Stimulated activated effector memory CD8-positive, alpha-beta T cell treated with anti-CD3 and anti-CD28 coated beads, Interleukin-12 subunit alpha, Interleukin-12 subunit beta, amount 100 ng/mL, for 72 hours (primary cell): ENCODE measurements around the gene PRRG2.
A peak's percentile ranks its signal among the peaks of the same experiment; 100 is the strongest.
"Not testable (repeated sequence)": the region's sequence is repeated elsewhere in the genome, so short reads cannot be mapped to it uniquely, and the experiment has no call there.

Experiments used
- ATAC-seq: fragments of 150-1000 bp; cut with Tn5 transposase; 2 replicates; pipeline ENCODE4 v1.10.0; 2021
- DNase-seq, 2 donors: peaks; one replicate each; pipeline ENCODE4 v3.0.0; 2021 to 2022; ENCODE audit warnings: low spot score in 2 of 2
- H3K27ac Mint-ChIP-seq: one replicate; pipeline ENCODE4 v1.8.0; 2022; ENCODE audit warnings: mild to moderate bottlenecking, mixed read lengths
- H3K36me3 Mint-ChIP-seq: one replicate; pipeline ENCODE4 v1.8.0; 2022; ENCODE audit warnings: mild to moderate bottlenecking, mixed read lengths
- H3K4me1 Mint-ChIP-seq: one replicate; pipeline ENCODE4 v1.8.0; 2022; ENCODE audit warnings: mixed read lengths
- H3K4me3 Mint-ChIP-seq: one replicate; pipeline ENCODE4 v1.8.0; 2022; ENCODE audit warnings: mild to moderate bottlenecking, mixed read lengths
- H3K9me3 Mint-ChIP-seq: one replicate; pipeline ENCODE4 v1.8.0; 2022; ENCODE audit warnings: mixed read lengths

PRRG2 gene

DNA sequence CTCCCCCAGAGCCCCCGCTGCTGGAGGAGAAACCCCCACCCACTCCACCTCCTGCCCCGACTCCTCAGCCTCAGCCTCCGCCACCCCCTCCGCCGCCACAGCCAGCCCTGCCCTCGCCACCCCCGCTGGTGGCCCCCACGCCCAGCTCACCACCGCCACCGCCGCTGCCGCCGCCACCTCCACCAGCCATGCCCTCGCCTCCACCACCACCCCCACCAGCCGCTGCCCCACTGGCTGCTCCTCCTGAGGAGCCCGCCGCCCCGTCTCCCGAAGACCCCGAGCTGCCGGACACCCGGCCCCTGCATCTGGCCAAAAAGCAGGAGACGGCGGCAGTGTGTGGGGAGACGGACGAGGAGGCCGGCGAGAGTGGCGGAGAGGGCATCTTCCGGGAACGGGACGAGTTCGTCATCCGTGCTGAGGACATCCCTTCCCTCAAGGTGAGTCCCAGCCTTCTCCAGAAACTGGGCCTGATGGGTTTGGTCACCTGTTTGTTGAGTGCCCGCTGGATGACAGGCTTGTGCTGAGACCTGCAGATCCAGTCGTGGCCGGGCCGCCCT, 20.4 kb downstream of the PRRG2 start:
- H3K36me3 Mint-ChIP-seq, result peaks cover 82% of the 10 kb centered on the region
- ATAC-seq (no peak), DNase-seq (no peak)
- H3K4me1 Mint-ChIP-seq, result peaks cover 15% of the 10 kb centered on the region
- no peak overlapping the region for H3K27ac Mint-ChIP-seq
- no peak overlapping the region for H3K4me3 Mint-ChIP-seq
- H3K9me3 Mint-ChIP-seq, result no peaks in the 10 kb centered on the region

DNA sequence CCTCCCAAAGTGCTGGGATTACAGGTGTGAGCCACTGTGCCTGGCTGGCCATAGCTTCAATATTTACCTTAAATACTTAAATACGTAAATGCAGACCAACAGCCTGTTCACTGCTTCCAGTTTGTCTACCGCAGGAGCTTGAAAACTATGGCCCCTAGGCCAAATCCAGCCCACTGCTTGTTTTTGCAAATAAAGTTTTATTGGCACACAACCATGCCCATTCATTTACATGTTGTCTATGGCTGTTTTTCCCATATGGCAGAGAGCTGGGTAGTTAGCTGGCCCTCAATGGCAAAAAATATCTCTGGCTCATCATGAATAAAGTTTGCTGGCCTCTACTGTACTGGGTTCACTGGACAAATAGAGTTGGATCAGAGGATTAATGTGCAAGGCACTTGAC, 21.7 kb downstream of the PRRG2 start:
- Mint-ChIP-seq H3K27ac (peak overlapping the region; percentile 37), H3K36me3 (peaks cover 93% of the 10 kb centered on the region), H3K4me3 (no peak overlapping the region), H3K9me3 (no peaks in the 10 kb centered on the region), H3K4me1 (peaks cover 15% of the 10 kb centered on the region)
- ATAC-seq, result no peak
- DNase-seq, result no peak

DNA sequence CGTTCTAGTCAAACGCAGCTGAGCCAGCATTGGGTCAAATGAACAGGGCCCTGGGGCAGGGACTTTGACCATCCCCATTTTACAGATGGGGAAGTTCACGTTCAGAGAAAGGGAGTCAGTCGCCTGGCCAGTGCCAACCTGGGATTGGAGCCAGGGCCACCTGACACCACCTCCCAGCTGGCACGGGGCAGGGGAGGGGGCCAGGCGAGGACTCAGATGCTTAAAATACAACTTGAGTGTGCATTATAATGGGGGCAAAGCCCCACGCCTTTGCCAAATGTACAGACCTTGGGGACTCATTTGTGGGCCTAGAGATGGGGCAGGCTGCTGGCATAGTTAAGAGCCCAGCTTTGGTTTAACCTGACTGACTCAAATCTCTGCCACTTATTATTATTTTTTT, 24.5 kb downstream of the PRRG2 start:
- no peaks in the 10 kb centered on the region for H3K9me3 Mint-ChIP-seq
- no peak overlapping the region for H3K4me3 Mint-ChIP-seq
- DNase-seq, result no peak
- no peak for ATAC-seq
- peaks cover 94% of the 10 kb centered on the region for H3K36me3 Mint-ChIP-seq
- H3K27ac Mint-ChIP-seq, result peak overlapping the region; percentile 52
- peaks cover 7% of the 10 kb centered on the region for H3K4me1 Mint-ChIP-seq

DNA sequence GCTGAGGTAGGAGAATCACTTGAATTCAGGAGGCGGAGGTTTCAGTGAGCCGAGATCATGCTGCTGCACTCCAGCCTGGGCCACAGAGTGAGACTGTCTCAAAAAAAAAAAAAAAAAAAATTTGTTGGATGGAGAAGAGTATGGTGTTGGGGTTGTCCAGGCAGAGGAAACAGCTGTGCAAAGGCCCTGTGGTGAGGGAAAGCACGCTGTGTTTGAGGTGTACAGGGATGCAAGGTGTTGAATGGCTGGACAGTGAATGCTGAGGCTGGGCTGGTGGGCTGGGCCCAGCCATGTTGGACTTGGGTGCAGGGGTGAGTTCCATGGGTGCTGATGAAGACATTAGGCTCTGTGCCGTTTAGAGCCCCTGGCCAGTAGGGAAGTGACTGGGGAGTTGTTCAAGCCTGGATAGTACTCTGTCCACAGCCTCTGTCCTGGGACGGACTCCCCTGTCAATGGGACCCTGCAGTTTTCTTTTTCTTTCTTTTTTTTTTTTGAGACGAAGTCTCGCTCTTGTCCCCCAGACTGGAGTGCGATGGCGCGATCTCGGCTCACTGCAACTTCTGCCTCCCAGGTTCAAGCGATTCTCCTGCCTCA, 28.5 kb downstream of the PRRG2 start:
- Mint-ChIP-seq H3K36me3 (peaks cover 73% of the 10 kb centered on the region), H3K27ac (no peak overlapping the region), H3K9me3 (no peaks in the 10 kb centered on the region), H3K4me1 (peaks cover 22% of the 10 kb centered on the region), H3K4me3 (no peak overlapping the region)
- DNase-seq (no peak), ATAC-seq (no peak)

DNA sequence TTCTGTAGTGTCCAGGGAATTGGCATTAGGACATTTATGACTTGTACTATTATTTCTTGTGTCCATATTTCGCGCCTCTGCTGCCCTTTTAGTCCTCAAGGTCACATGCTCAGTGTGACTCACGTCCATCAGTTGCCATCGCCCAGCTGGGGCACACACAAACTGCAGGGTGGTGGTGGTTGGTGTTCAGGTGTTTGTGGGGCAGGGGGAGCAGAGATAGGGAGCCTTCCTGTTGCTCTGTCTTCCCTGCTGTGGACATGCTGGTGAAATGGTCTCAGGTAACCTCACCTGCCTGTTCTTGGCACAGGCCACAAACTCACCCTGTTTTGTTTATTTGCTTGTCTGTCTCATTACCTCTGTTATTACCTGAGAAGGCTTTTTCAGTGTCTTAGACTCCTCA, 32.3 kb downstream of the PRRG2 start:
- Mint-ChIP-seq H3K36me3 (peaks cover 79% of the 10 kb centered on the region), H3K4me1 (peaks cover 30% of the 10 kb centered on the region), H3K27ac (peak overlapping the region; percentile 93), H3K9me3 (no peaks in the 10 kb centered on the region), H3K4me3 (peak overlapping the region; percentile 67)
- ATAC-seq (no peak), DNase-seq (no peak)

DNA sequence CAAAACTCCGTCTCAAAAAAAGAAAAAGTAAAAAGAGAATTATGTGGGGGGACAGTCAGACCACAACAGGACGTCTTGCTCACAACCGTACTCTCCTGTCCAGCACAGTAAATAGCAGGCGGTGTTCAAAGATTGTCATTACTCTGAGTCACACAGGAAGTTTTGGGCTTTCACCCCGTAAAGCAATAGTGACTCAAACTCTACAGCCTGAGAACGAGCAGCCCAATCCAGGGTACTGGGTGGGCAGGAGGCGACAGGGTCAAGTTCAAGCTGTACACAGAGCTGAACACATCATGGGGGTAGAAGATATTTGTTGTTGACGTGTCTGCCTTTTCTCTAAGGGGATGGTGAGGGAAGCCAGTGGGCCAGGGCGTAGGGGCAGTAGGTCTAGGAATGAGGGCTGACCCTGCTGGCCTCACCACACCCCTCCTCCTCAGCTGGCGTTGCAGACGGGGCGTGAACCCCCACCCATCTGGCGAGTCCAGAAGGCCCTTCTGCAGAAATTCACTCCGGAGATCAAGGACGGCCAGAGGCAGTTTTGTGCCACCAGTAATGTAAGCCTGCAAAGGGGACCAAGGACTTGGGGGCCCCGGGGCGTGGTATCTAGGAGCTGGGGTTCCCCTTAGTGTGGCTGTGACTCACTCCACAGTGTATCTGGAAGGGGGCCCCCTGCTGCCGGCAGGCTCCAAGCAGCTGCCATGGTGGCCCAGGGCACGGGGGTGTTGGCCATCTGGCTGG, 33.1 kb downstream of the PRRG2 start:
- peaks cover 79% of the 10 kb centered on the region for H3K36me3 Mint-ChIP-seq
- no peaks in the 10 kb centered on the region for H3K9me3 Mint-ChIP-seq
- ATAC-seq, result peak; percentile 96
- peak in 1 of 2 donors; percentile 72 for DNase-seq
- peak overlapping the region; percentile 67 for H3K4me3 Mint-ChIP-seq
- H3K4me1 Mint-ChIP-seq, result peaks cover 37% of the 10 kb centered on the region
- H3K27ac Mint-ChIP-seq, result peak overlapping the region; percentile 93

DNA sequence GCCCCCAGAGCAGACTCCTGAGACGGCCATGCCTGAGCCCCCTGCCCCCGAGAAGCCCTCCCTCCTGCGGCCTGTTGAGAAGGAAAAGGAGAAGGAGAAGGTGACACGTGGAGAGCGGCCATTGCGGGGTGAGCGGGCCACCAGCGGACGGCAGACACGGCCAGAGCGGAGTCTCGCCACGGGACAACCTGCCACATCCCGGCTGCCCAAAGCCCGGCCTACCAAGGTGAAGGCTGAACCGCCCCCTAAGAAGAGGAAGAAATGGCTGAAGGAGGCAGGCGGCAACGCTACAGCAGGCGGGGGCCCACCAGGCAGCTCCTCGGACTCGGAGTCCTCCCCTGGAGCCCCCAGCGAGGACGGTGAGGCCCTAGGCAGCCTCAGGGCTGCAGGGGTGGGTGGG, 34.7 kb downstream of the PRRG2 start:
- Mint-ChIP-seq H3K36me3 (peaks cover 78% of the 10 kb centered on the region), H3K4me3 (no peak overlapping the region), H3K9me3 (no peaks in the 10 kb centered on the region), H3K4me1 (peaks cover 37% of the 10 kb centered on the region), H3K27ac (peak overlapping the region; percentile 93)
- ATAC-seq (no peak), DNase-seq (no peak)

DNA sequence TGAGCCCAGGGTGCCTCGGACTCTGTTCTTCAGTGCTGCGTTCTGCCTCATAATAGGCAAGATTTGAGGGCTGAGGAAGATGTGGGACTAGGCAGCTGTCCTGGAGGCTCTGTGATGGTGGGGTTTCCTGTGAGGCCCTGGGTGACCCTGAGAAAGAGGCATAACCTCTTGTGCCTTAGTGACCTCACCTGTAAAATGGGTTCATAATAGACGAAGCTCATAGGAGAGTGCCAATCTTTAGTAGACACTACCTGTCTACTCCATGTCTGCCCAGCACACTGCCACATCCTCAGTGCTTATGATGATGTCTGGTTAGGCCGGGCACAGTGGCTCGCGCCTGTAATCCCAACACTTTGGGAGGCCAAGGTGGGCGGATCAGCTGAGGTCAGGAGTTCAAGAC, 35.4 kb downstream of the PRRG2 start:
- Mint-ChIP-seq H3K4me1 (peaks cover 37% of the 10 kb centered on the region), H3K9me3 (no peaks in the 10 kb centered on the region), H3K27ac (no peak overlapping the region), H3K4me3 (no peak overlapping the region), H3K36me3 (peaks cover 78% of the 10 kb centered on the region)
- DNase-seq (no peak), ATAC-seq (no peak)

DNA sequence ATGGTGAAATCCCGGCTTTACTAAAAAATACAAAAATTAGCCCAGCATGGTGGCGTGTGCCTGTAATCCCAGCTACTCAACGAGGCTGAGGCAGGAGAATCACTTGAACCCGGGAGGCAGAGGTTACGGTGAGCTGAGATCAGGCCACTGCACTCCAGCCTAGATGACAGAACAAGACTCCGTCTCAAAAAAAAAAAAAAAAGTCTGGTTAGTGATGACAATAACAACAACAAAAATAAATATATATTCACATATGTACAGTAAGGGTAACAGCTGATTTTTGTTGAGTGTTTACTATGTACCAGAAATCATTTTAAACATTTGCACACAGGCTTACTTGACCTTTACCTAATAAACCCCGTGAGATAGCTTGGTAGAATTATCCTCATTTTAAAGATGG, 35.8 kb downstream of the PRRG2 start:
- peaks cover 83% of the 10 kb centered on the region for H3K36me3 Mint-ChIP-seq
- ATAC-seq (no peak), DNase-seq (no peak)
- H3K4me3 Mint-ChIP-seq, result no peak overlapping the region
- H3K27ac Mint-ChIP-seq, result peak overlapping the region; percentile 61
- H3K9me3 Mint-ChIP-seq, result no peaks in the 10 kb centered on the region
- H3K4me1 Mint-ChIP-seq, result peaks cover 37% of the 10 kb centered on the region

DNA sequence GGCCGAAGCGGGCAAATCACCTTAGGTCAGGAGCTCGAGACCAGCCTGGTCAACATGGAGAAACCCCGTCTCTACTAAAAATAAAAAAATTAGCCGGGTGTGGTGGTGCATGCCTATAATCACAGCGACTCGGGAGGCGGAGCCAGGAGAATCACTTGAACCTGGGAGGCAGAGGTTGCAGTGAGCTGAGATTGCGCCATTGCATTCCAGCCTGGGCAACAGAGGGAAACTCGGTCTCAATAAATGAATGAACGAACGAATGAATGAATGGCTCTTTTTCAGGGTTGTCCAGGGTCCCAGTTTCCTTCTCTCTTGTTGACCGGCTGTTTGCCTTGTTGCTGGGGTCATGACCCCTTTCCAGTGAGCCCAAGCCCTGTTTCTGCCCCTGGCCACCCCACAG, 36.7 kb downstream of the PRRG2 start:
- DNase-seq, H3K4me3 Mint-ChIP-seq, ATAC-seq, H3K9me3 Mint-ChIP-seq: not testable (repeated sequence)
- H3K4me1 Mint-ChIP-seq, result peaks cover 30% of the 10 kb centered on the region
- H3K27ac Mint-ChIP-seq, result peak overlapping the region; percentile 61
- peaks cover 92% of the 10 kb centered on the region for H3K36me3 Mint-ChIP-seq

DNA sequence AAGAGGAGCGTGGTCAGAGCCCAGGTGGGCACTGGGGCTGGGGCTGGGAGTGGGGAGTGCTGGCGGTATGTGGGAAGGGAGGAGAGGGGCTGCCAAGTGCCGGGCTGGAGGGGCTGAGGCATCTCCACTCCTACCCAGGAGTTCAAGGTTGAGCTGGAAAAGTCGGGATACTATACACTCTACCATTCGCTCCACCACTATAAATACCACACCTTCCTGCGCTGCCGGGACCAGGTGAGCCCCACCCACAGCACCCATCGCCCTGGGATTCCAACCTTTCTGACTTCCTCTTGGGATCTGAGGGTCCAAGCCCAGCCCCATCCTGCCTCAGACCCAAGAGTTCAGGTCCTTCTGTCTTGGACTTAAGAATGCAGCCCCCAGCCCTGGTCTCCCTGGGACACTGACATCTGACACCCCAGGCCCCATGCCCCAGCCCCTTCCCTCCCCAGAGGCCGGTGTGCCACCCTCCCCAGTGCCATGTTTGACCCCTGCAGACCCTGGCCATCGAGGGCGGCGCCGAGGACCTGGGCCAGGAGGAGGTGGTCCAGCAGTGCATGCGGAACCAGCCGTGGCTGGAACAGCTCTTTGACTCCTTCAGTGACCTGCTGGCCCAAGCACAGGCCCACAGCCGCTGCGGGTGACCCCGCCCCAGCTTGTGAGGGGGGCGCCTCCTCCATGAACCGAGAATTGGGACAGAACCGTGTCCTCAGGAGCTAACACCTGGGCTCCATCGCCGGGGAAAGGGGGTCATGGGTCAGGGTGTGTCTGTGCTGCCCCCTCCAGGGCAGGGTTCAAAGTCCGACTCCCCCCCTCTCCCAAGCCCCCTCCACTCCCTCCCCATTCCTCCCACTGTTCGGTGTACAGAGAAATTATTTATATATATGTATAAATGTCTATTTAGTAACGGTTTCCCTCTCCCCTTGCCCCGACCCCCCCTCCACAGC, 44.1 kb downstream of the PRRG2 start:
- no peaks in the 10 kb centered on the region for H3K9me3 Mint-ChIP-seq
- no peaks in the 10 kb centered on the region for H3K4me1 Mint-ChIP-seq
- DNase-seq, result no peak
- peaks cover 80% of the 10 kb centered on the region for H3K36me3 Mint-ChIP-seq
- H3K27ac Mint-ChIP-seq, result no peak overlapping the region
- ATAC-seq, result no peak
- H3K4me3 Mint-ChIP-seq, result no peak overlapping the region

DNA sequence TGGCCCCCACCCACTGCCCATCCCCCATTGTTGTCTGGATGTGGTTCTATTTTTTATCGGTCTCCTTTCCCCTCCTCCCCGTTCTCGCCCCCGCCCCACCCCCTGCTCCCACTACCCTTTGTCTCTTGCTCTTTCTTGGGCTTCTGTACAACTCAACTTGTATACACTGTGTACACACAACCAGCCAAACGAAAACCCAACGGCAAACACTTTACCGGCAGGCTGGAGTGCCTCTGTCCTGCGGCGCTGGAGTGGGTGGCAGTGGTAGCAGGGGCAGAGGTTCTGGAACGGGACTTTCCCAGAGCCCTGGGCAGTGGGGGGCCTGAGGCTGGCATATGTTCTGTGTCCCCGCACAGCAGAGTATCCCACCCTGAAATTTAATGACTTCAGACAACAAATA, 45.1 kb downstream of the PRRG2 start:
- Mint-ChIP-seq H3K4me3 (no peak overlapping the region), H3K9me3 (no peaks in the 10 kb centered on the region), H3K36me3 (peaks cover 74% of the 10 kb centered on the region), H3K27ac (no peak overlapping the region), H3K4me1 (no peaks in the 10 kb centered on the region)
- ATAC-seq, result no peak
- DNase-seq, result no peak

DNA sequence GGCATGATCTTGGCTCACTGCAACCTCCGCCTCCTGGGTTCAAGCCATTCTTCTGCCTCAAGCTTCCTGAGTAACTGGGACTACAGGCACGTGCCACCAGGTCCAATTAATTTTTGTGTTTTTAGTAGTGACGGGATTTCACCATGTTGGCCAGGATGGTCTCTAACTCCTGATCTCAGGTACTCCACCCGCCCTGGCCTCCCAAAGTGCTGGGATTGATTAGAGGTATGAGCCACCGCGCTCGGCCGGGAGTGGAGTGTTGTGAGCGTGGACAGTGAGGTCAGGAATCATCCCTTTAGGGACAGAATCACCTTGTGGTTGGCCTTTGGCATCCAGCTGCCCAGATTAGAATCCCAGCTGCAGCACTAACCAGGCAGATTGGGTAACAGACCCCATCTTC, 48.5 kb downstream of the PRRG2 start:
- DNase-seq (no peak), ATAC-seq (no peak)
- no peaks in the 10 kb centered on the region for H3K4me1 Mint-ChIP-seq
- no peaks in the 10 kb centered on the region for H3K9me3 Mint-ChIP-seq
- no peak overlapping the region for H3K27ac Mint-ChIP-seq
- no peak overlapping the region for H3K4me3 Mint-ChIP-seq
- H3K36me3 Mint-ChIP-seq, result peaks cover 43% of the 10 kb centered on the region

DNA sequence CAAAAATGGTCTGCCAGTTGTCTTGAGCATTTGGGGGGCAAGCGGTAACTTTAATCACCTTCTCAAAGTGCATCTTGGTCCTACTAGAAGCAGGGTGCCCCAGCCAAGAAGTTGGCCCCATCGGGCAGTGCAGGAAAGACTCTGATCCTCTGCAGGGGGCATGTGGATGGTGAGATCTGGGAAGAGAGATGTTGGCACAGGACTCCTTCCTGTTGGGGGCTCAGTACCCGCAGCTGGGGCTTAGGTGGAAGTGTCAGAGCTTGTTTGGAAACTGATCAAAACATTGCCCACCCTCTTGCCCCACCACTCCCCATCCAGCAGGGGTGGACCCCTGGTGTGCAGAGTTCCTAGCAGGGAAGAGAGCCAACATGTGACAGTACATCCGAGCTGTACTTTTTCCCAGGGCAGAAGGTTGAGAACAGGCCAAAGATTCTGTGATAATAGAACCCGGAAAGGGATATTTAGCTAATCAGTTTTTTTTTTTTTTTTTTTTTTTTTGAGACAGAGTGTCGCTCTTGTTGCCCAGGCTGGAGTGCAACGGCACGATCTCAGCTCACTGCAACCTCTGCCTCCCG, 50.0 kb downstream of the PRRG2 start:
- H3K4me1 Mint-ChIP-seq, result peaks cover 12% of the 10 kb centered on the region
- DNase-seq (no peak), ATAC-seq (no peak)
- H3K27ac Mint-ChIP-seq, result no peak overlapping the region
- no peak overlapping the region for H3K4me3 Mint-ChIP-seq
- H3K9me3 Mint-ChIP-seq, result no peaks in the 10 kb centered on the region
- peaks cover 42% of the 10 kb centered on the region for H3K36me3 Mint-ChIP-seq

DNA sequence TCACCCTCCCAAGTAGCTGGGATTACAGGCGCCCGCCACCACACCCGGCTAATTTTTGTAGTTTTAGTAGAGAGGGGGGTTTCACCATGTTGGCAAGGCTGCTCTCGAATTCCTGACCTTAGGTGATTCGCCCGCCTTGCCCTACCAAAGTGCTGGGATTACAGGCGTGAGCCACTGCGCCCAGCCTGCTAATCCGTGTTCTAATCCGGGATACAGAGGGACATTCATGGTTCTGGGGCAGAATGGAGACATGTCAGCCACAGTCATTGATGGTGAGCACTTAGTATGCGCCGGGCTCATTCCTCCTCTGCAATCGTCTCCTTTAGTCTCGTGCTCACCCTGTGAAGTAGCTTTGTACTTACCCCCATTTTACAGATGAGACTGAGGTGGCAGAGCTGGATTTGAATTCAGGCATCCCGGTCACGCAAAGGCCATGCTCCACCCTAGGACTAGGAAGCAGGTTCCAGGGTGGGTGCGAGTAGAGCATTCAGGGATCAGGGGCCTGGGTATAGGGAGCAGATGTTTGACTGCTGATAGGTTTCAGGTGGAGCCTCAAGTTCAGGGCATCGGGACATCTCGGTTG, 50.6 kb downstream of the PRRG2 start:
- DNase-seq (no peak), ATAC-seq (no peak)
- H3K36me3 Mint-ChIP-seq, result peaks cover 45% of the 10 kb centered on the region
- no peak overlapping the region for H3K27ac Mint-ChIP-seq
- H3K9me3 Mint-ChIP-seq, result no peaks in the 10 kb centered on the region
- H3K4me3 Mint-ChIP-seq, result no peak overlapping the region
- H3K4me1 Mint-ChIP-seq, result peaks cover 15% of the 10 kb centered on the region
